Osteocyte (in vitro differentiated cells): Measurements from ENCODE around the gene HID1. TPM values are rescaled to one million over a fixed set of nuclear protein-coding genes. Genes with fewer than 3 reads are reported as not detected.

Experiments
- DNase-seq: peaks from one replicate; pipeline ENCODE4 v3.0.0; 2021; ENCODE audit warnings: mixed read lengths; ENCODE audit not compliant: unreplicated experiment; ENCODE audit errors: extremely low spot score
- H3K27ac Mint-ChIP-seq: one replicate; pipeline ENCODE4 v1.8.0; 2021; ENCODE audit warnings: mild to moderate bottlenecking, mixed read lengths; ENCODE audit not compliant: unreplicated experiment
- H3K27me3 Mint-ChIP-seq: one replicate; pipeline ENCODE4 v1.8.0; 2021; ENCODE audit warnings: mixed read lengths; ENCODE audit not compliant: unreplicated experiment
- H3K36me3 Mint-ChIP-seq: one replicate; pipeline ENCODE4 v1.8.0; 2021; ENCODE audit warnings: mixed read lengths; ENCODE audit not compliant: unreplicated experiment
- H3K4me1 Mint-ChIP-seq: one replicate; pipeline ENCODE4 v1.8.0; 2021; ENCODE audit warnings: mixed read lengths; ENCODE audit not compliant: unreplicated experiment
- H3K4me3 Mint-ChIP-seq: one replicate; pipeline ENCODE4 v1.8.0; 2021; ENCODE audit warnings: mild to moderate bottlenecking, moderate library complexity, mixed read lengths; ENCODE audit not compliant: unreplicated experiment
- H3K9me3 Mint-ChIP-seq: one replicate; pipeline ENCODE4 v1.8.0; 2021; ENCODE audit warnings: mixed read lengths; ENCODE audit not compliant: unreplicated experiment
- long read RNA-seq: library from polyadenylated mRNA; unstranded; transcript quantifications from one replicate; pipeline ENCODE4 v2.0.0, GENCODE V29; 2021
- total RNA-seq: library from RNA; stranded (reverse); gene quantifications from 2 replicates; pipeline ENCODE4 v1.2.1, GENCODE V29; 2021
- TF ChIP-seq, protein P1 (sequence below): fragments of 200-600 bp; sonication (generic); IDR thresholded peaks from 2 replicates; pipeline ENCODE4 v1.5.0; 2021; ENCODE audit warnings: antibody characterized with exemption, mild to moderate bottlenecking, moderate library complexity

Gene HID1
- 10.1 and 11.9 TPM in 2 replicates for total RNA-seq
- long read RNA-seq, result 0 reads

DNA sequence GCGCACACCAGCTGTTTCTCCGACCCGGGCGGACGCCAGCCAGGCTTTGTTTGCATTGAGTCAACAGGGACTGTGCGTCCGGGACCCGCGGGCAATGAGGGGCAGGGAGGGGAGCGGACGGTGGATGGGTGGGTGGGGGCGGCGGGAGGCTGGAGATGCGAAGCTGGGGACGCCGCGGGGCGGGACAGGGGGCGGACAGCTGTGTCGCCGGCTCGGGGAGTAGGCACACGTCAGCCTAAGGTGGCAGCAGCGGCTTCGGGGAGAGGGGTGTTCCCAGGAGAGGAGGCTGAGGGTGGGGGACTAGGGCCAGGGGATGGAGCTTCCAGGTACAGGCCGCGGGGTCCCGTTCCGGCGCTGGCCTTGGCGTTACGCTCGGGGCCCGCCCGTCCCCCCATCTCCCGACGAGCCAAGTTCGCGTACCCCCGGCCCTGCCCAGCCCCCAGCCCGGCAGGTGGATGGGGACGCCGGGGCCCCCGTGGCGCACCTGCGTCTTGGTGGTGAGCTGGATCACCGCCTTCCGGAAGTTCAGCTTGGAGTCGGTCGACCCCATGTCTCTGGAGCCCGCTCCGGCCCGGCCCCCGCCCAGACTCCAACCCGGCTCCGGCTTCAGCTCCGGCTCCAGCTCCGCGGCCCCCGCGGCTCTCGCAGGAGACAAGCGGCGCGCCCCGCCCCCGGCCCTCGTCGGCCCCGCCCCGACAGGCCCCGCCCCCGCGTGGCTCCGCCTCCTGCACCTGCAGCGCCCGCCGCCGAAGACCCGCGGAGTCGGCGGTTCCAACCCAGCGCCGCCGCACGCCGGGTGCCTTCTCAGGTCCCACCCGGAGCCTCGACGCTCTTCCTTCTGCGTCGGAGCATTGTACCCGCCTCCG, at the start of gene HID1:
Gene HID1, minus strand, starts transcription at position 653 of the 866 bp plus-strand sequence. Its CDS starts 103 bp downstream, at position 550.
- peaks cover 20% of the 10 kb centered on the region for H3K27me3 Mint-ChIP-seq
- H3K9me3 Mint-ChIP-seq, result no peaks in the 10 kb centered on the region
- H3K36me3 Mint-ChIP-seq, result no peaks in the 10 kb centered on the region
- H3K4me1 Mint-ChIP-seq, result peaks cover 10% of the 10 kb centered on the region
- no peak within 1 kb of the TSS for H3K27ac Mint-ChIP-seq
- TF ChIP-seq, protein P1, sequence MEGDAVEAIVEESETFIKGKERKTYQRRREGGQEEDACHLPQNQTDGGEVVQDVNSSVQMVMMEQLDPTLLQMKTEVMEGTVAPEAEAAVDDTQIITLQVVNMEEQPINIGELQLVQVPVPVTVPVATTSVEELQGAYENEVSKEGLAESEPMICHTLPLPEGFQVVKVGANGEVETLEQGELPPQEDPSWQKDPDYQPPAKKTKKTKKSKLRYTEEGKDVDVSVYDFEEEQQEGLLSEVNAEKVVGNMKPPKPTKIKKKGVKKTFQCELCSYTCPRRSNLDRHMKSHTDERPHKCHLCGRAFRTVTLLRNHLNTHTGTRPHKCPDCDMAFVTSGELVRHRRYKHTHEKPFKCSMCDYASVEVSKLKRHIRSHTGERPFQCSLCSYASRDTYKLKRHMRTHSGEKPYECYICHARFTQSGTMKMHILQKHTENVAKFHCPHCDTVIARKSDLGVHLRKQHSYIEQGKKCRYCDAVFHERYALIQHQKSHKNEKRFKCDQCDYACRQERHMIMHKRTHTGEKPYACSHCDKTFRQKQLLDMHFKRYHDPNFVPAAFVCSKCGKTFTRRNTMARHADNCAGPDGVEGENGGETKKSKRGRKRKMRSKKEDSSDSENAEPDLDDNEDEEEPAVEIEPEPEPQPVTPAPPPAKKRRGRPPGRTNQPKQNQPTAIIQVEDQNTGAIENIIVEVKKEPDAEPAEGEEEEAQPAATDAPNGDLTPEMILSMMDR, result no peak
- peak within 1 kb of the TSS; percentile 77 for H3K4me3 Mint-ChIP-seq
- DNase-seq, result no peak

- TF ChIP-seq, protein P1, result no peak
- no peak overlapping the region for H3K27ac Mint-ChIP-seq
- peaks cover 18% of the 10 kb centered on the region for H3K36me3 Mint-ChIP-seq
- DNase-seq, result no peak
- H3K27me3 Mint-ChIP-seq, result no peaks in the 10 kb centered on the region
- no peaks in the 10 kb centered on the region for H3K9me3 Mint-ChIP-seq
- no peak overlapping the region for H3K4me3 Mint-ChIP-seq
- no peaks in the 10 kb centered on the region for H3K4me1 Mint-ChIP-seq
Measured at GRCh38 chr17:75020331-75021110, 48.0 kb upstream of the HID1 start.

- H3K4me3 Mint-ChIP-seq, result no peak overlapping the region
- peaks cover 18% of the 10 kb centered on the region for H3K36me3 Mint-ChIP-seq
- no peaks in the 10 kb centered on the region for H3K27me3 Mint-ChIP-seq
- no peaks in the 10 kb centered on the region for H3K4me1 Mint-ChIP-seq
- no peak for DNase-seq
- TF ChIP-seq, protein P1, result no peak
- no peak overlapping the region for H3K27ac Mint-ChIP-seq
- H3K9me3 Mint-ChIP-seq, result no peaks in the 10 kb centered on the region
Measured at GRCh38 chr17:75019710-75020109, 47.2 kb upstream of the HID1 start.

DNA sequence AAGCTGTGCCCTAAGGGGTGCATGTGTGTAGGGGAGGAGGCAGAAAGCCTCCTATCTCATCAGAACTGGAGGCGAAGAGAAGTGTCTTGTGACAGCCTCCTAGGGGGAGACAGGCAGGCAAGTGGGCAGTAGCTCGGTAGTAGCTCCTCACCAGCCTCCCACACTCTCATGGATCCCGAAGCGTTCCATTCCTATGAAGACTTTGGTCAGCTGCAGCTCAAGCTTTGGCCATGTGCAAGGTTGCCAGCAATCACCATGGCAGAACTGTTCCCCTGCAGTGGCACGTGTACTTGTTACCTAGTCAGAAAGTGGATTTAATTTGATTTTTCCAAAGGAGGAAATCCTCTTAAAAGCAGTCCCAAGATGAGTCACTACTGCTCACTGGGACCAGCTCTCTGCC, 46.6 kb upstream of the HID1 start:
- DNase-seq, result no peak
- no peak overlapping the region for H3K27ac Mint-ChIP-seq
- TF ChIP-seq, protein P1, result no peak
- H3K9me3 Mint-ChIP-seq, result no peaks in the 10 kb centered on the region
- no peaks in the 10 kb centered on the region for H3K27me3 Mint-ChIP-seq
- no peaks in the 10 kb centered on the region for H3K4me1 Mint-ChIP-seq
- peaks cover 18% of the 10 kb centered on the region for H3K36me3 Mint-ChIP-seq
- no peak overlapping the region for H3K4me3 Mint-ChIP-seq

DNA sequence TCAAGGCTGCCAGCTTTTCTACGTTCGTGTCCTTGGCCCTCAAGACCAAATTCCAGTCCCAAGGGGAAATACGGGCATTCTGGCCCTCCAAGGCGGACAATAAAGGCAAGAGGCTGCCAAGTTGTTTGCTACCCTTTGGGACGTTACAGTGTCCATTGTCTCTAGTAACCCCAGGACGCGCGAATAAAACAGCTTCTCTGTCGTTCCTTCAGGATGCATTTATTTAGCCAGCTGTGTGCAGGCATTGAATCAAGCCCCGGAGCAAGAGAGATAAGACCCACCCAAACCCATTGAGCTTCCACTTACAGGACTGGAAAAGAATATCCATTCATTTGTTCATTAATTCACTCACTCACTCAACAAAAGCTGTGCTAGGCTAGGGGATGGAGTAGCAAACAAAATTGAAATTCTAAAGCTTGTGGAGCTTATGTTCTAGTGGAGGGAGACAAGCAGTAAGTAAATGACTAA, 40.6 kb upstream of the HID1 start:
- DNase-seq, result no peak
- Mint-ChIP-seq H3K36me3 (peaks cover 4% of the 10 kb centered on the region), H3K27ac (peak overlapping the region; percentile 94), H3K27me3 (no peaks in the 10 kb centered on the region), H3K4me3 (peak overlapping the region; percentile 90), H3K9me3 (no peaks in the 10 kb centered on the region), H3K4me1 (peaks cover 25% of the 10 kb centered on the region)
- TF ChIP-seq, protein P1, result no peak
